GM12878 (cell line): ENCODE measurements around the gene PLEKHG2.

Source experiments
- EP300 ChIP-seq, 2 experiments: fragments of 150-350 bp in 1 of 2; IDR thresholded peaks; 2 replicates each; pipeline ENCODE4 v1.6.1; 2011 to 2012; ENCODE audit warnings: low read depth in 2 of 2, low read length in 2 of 2, borderline replicate concordance in 1 of 2, improper control_type of control experiment in 1 of 2, inconsistent platforms in 1 of 2; ENCODE audit not compliant: control insufficient read depth in 1 of 2
- EZH2 ChIP-seq: IDR thresholded peaks from 2 replicates; pipeline ENCODE4 v1.6.1; 2012; ENCODE audit warnings: low read depth, mild to moderate bottlenecking, control low read depth, inconsistent platforms, low read length, borderline replicate concordance; ENCODE audit not compliant: control insufficient read depth
- KDM1A ChIP-seq: fragments of 200-600 bp; sonication (generic); IDR thresholded peaks from 2 replicates; pipeline ENCODE4 v1.6.1; 2016; ENCODE audit warnings: borderline replicate concordance
- POU2F2 ChIP-seq: IDR thresholded peaks from 3 replicates; pipeline ENCODE4 v1.6.1; 2011; ENCODE audit warnings: low read depth, mild to moderate bottlenecking, low read length, borderline replicate concordance
- SP1 ChIP-seq: IDR thresholded peaks from one replicate; pipeline ENCODE4 v1.6.1; 2011; ENCODE audit warnings: low read depth, low read length
- SRF ChIP-seq, 2 experiments: IDR thresholded peaks; 2 replicates each; pipeline ENCODE4 v1.6.1; 2011; ENCODE audit warnings: low read depth in 2 of 2, low read length in 2 of 2, mild to moderate bottlenecking in 1 of 2, moderate library complexity in 1 of 2
- SUZ12 ChIP-seq: fragments of 200-600 bp; sonication (generic); IDR thresholded peaks from one replicate; pipeline ENCODE4 v1.6.1; 2018; ENCODE audit warnings: antibody characterized with exemption, mild to moderate bottlenecking; ENCODE audit not compliant: unreplicated experiment
- TF ChIP-seq, protein P1 (sequence below), 3 experiments: IDR thresholded peaks in 2 of 3; conservative IDR thresholded peaks in 1 of 3; 2 replicates each; pipeline ENCODE4 v1.5.1; 2011; ENCODE audit warnings: low read depth in 3 of 3, low read length in 3 of 3, mild to moderate bottlenecking in 3 of 3, control low read depth in 2 of 3, moderate library complexity in 2 of 3, inconsistent platforms in 1 of 3, mixed read lengths in 1 of 3; ENCODE audit not compliant: control insufficient read depth in 2 of 3, insufficient read depth in 1 of 3; ENCODE audit errors: extremely low read depth in 1 of 3

DNA sequence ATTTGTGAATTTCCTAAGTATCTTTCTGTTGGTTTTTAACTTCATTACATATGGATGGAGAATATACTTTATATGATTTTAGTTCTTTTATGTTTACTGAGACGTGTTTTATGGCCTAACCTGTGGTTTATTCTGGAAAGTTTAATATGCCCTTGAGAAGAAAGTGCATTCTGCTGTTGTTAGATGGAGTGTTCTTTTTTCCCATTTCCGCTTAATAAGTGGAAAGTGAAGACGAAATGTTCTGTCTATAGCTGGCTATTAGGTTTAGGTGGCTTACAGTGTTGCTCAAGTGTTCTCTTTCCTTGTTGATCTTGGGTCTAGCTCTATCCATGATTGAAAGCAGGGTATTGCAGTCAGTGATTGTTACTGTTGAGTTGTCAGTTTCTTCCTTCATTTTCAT lies 50.9 kb downstream of the PLEKHG2 start:
- TF ChIP-seq, protein P1, sequence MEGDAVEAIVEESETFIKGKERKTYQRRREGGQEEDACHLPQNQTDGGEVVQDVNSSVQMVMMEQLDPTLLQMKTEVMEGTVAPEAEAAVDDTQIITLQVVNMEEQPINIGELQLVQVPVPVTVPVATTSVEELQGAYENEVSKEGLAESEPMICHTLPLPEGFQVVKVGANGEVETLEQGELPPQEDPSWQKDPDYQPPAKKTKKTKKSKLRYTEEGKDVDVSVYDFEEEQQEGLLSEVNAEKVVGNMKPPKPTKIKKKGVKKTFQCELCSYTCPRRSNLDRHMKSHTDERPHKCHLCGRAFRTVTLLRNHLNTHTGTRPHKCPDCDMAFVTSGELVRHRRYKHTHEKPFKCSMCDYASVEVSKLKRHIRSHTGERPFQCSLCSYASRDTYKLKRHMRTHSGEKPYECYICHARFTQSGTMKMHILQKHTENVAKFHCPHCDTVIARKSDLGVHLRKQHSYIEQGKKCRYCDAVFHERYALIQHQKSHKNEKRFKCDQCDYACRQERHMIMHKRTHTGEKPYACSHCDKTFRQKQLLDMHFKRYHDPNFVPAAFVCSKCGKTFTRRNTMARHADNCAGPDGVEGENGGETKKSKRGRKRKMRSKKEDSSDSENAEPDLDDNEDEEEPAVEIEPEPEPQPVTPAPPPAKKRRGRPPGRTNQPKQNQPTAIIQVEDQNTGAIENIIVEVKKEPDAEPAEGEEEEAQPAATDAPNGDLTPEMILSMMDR (IDR thresholded peaks at IDR 0.05 in 2 of 3, conservative IDR thresholded peaks at IDR 0.05 in 1 of 3; ENCODE audit: control insufficient read depth in 2 of 3, extremely low read depth in 1 of 3, insufficient read depth in 1 of 3, low read depth in 3 of 3, low read length in 3 of 3), result no peak
- TF ChIP-seq SUZ12 (no peak), EP300 (IDR thresholded peaks at IDR 0.05; ENCODE audit: borderline replicate concordance in 1 of 2, control insufficient read depth in 1 of 2, low read depth in 2 of 2, low read length in 2 of 2) (no peak), KDM1A (no peak), EZH2 (no peak), POU2F2 (no peak), SRF (IDR thresholded peaks at IDR 0.05; ENCODE audit: low read depth in 2 of 2, low read length in 2 of 2) (no peak), SP1 (no peak)
